ENCODE data around the gene PGAP6.
"Not testable (repeated sequence)": the region's sequence is repeated elsewhere in the genome, so short reads cannot be mapped to it uniquely, and the experiment has no call there.

PGAP6 gene, protein sequence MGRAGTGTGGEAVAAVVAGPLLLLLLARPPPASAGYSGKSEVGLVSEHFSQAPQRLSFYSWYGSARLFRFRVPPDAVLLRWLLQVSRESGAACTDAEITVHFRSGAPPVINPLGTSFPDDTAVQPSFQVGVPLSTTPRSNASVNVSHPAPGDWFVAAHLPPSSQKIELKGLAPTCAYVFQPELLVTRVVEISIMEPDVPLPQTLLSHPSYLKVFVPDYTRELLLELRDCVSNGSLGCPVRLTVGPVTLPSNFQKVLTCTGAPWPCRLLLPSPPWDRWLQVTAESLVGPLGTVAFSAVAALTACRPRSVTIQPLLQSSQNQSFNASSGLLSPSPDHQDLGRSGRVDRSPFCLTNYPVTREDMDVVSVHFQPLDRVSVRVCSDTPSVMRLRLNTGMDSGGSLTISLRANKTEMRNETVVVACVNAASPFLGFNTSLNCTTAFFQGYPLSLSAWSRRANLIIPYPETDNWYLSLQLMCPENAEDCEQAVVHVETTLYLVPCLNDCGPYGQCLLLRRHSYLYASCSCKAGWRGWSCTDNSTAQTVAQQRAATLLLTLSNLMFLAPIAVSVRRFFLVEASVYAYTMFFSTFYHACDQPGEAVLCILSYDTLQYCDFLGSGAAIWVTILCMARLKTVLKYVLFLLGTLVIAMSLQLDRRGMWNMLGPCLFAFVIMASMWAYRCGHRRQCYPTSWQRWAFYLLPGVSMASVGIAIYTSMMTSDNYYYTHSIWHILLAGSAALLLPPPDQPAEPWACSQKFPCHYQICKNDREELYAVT

DNA sequence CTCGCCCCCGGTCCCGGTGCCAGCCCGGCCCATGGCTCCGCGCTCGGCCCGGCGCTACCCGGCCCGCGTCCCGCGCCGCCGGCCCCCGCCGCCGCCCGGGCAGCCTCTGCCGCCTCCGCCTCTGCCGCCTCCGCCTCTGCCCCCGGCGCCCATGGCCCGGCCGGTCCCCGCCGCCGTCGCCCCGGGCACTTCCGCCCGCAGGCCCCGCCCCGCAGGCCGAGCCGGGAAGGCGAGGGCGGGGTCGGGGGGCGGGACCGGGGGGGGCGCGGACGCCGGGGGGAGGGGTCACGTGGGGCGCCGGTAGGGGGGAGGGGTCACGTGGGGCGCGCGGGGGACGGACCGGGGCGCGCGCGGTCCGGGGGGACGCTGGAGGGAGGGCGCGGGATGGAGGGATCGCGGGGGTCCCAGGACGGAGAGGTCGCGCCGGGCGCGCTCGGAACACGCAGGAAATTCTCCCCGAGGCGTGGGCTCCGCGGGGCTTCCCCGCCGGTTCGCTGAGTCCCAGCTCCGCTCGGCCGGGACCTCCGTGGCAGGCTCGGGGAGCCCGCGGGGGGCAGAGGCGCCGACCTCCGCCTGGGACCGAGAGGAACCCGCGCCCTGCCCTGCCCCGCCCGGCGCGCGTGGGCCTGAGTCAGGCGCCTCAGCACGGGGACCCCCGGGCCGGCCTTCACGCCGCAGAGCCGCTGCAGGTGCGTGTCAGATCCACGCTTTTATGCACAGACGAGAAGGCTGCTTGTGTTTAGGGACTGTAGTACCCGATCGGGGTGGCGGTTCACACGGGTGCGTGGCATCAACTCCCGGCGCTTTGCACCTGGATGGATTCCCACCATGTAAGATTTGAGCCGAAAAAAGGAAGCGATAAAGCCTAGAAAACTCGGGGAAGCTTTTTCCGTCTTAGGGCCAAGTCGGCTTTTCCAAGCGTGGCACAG lies at the start of gene PGAP6:
Gene PGAP6 (minus strand): TSS at position 190 of the 929 bp plus-strand sequence. CDS start 157 bp downstream, at position 33.
- peak in 1 of 2 experiments; percentile 73 for DNase-seq

DNA sequence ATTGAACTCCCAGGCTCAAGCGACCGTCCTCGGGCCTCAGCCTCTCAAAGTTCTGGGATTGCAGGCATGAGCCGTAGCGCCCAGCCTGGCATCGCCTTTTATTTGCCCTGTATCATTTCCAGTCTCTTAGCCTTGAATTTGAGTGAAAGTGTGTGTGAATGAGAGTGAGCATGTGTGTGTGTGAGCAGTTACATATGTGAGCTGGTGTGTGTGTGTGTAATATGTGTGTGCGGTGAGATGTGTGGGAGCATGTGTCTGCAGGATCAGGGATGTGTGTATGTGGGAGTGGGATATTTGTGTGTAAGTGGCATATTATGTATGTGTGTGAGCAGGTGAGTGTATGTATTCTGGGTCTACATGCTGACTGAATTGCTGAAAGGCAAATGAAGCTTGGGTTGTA lies 49.1 kb upstream of the PGAP6 start:
- DNase-seq: no peak

DNA sequence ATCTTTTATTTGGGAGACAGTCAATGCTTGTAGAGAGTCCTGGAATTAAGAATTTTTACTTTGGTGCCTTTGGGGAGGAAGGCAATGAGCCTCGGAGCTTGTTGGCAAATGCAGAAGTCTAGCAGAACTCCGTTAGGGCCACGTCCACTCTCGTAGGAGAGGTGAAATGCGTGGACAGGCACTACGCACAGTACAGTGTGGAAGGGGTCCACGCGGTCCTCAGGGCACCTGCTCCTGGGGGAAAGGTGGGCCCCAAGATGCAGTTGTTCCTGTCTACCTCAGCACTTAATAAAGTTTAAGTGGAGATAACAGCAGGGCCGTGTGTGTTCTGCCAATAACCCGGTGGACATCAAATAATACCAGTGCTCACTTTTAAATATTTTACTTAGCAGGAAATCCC lies 45.5 kb upstream of the PGAP6 start:
- no peak for DNase-seq

DNA sequence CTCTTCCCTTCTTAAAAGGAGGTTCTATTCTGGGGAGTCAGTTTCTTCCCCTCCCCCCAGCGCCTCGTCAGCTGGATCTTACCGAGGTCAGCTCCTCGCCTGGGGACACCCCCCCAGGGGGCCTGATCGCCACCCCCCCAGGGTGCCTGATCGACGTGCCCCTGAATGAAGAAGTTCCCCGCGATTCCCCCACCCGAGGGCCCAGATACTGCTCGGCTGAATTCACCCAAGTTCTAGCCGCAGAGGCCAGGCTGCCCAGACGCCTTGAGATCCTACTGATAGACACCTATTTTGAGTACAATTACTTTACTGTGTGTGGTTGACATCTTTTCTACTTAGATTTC lies 45.1 kb upstream of the PGAP6 start:
- no peak for DNase-seq

DNA sequence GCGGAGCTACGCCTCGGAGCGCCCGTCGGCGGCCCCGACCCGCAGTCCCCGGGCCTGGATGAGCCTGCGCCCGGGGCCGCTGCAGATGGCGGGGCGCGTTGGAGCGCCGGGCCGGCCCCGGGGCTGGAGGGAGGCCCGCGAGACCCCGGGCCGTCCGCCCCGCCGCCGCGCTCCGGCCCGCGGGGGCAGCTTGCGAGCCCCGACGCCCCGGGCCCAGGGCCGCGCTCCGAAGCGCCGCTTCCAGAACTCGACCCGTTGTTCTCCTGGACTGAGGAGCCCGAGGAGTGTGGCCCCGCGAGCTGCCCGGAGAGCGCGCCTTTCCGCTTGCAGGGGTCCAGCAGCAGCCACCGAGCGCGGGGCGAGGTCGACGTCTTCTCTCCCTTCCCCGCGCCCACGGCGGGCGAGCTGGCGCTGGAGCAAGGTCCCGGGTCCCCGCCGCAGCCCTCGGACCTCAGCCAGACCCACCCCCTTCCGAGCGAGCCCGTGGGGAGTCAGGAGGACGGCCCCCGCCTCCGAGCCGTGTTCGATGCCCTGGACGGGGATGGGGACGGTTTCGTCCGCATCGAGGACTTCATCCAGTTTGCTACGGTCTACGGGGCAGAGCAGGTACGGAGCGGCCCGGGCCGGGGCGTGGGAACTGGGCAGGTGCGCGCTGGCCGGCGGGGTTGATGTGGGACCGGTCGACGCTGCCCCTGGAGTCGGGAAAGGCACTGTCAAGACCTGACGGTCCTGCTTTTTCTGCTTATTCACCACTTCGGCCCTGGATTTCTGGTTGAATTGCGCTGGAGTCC lies 44.5 kb upstream of the PGAP6 start:
- peak in 1 of 2 experiments; percentile 47 for DNase-seq

DNA sequence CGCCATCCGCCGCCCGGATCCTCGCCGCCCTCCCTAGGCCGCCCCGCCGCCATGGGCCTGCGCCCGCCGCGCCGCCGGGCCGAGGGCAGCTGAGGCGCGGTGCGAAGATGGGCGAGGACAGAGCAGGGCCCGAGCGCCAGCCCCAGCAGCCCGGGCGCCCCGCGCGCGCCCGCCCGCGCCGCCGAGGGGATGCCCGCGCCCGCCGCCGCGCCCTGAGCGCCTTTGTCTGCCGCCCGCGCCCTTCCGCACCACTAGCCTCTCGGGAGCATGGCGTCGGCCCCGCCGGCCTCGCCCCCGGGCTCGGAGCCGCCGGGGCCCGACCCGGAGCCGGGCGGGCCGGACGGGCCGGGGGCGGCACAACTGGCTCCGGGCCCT lies 43.9 kb upstream of the PGAP6 start:
- peak in 1 of 2 experiments; percentile 73 for DNase-seq

DNA sequence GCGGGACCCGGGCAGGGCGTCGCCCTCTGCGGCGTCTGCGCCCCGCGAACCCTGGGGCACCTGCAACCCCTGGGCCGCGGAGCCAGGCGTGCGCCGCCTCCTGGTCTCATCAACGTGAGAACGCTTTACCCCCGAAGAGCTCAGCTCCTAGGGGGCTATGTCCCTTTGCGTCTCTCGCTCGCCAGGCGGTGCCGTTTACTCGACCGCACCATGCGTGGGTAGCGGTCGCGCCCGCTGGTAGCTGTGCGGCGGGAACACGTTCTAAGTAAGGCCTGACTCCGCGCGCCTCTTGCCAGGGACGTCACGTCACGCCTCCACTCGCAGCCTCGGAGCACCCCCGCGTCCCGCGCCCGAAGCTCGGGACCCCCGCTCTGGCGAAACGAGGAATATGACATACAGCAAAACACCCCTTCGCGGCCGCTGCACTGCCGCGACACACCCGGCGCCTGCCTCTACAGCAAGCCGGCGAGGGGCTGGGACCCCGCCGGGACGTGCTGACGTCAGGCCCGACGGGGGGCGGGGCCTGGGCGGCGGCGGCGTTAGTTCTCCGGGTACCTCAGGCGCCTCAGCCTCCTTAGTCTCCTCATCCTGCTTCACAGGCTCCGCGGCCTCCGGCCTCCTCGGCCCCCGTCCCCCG lies 43.4 kb upstream of the PGAP6 start, which contains the start of gene RAB11FIP3:
Gene RAB11FIP3 (plus strand): TSS at position 568 of the 637 bp plus-strand sequence. CDS start 358 bp downstream, outside the sequence.
- DNase-seq: peak; percentile 34 to 89

DNA sequence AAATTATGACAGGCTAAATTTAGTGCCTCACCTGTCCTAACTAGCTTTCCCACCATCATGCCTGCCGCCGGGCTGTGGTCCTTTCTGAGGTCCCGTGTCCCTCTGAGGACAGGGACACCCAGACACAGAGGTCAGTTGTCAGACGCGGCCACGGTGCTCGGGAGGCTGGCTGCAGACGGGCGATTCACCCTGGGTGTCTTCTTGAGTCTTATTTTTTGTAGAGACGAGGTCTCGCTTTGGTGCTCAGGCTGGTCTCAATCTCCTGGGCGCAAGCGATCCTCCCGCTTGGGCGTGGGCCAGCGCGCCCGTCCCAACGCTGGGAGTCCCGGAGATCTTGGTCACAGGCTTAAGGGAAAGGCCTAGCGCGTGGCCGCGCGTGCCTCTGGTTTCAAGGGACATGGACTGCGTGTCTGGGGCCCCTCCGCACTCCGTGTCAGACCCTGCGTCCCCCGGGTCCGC lies 42.9 kb upstream of the PGAP6 start:
- DNase-seq: peak in 1 of 2 experiments; percentile 43

DNA sequence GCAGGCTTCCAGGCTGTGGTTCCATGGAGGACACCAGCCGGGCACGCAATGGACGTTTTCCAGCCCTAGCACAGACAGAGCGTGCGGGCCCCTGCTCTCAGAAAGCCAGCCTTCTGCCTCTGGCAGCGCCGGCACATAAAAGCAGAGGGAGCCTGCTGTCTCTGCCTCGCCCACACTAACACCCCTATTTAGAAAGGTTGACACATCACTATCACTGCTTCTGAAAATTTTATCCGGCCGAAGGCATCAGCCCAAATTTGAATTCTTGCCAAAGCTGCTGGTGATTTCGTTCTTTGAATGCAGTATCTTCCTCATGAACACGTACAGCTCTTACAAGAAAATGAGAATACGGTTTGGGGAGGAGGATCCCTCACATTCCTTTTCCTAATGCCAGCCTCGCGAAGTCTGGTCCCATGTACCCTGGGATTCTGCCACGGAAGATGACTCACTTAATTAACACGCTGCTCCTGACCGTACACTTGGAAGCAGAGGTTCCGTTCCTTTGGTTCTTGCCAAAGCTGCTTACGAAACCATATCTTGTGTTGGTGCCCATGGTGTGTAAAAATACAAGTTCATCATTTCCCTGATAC lies 42.4 kb upstream of the PGAP6 start:
- no peak for DNase-seq

DNA sequence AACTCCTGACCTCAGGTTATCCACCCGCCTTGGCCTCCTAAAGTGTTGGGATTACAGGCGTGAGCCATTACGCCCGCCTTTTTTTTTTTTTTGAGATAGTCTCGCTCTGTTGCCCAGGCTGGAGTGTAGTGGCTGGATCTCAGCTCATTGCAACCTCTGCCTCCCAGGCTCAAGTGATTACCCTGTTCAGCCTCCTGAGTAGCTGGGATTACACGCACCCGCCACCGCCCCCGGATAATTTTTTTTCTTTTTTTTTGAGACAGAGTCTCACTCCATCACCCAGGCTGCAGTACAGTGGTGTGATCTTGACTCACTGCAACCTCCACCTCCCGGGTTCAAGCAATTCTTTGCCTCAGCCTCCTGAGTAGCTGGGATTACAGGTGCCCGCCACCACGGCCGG lies 40.4 kb upstream of the PGAP6 start:
- DNase-seq: not testable (repeated sequence)

DNA sequence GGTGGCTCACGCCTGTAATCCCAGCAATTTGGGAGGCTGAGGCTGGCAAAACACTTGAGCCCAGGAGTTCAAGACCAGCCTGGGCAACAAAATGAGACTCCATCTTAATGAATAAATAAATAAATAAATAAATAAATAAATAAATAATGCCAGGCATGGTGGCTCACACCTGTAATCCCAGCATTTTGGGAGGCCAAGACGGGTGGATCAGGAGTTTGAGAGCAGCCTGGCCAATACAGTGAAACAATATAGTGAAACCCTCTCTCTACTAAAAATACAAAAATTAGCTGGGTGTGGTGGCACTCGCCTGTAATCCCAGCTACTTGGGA lies 33.4 kb upstream of the PGAP6 start:
- DNase-seq: not testable (repeated sequence)

DNA sequence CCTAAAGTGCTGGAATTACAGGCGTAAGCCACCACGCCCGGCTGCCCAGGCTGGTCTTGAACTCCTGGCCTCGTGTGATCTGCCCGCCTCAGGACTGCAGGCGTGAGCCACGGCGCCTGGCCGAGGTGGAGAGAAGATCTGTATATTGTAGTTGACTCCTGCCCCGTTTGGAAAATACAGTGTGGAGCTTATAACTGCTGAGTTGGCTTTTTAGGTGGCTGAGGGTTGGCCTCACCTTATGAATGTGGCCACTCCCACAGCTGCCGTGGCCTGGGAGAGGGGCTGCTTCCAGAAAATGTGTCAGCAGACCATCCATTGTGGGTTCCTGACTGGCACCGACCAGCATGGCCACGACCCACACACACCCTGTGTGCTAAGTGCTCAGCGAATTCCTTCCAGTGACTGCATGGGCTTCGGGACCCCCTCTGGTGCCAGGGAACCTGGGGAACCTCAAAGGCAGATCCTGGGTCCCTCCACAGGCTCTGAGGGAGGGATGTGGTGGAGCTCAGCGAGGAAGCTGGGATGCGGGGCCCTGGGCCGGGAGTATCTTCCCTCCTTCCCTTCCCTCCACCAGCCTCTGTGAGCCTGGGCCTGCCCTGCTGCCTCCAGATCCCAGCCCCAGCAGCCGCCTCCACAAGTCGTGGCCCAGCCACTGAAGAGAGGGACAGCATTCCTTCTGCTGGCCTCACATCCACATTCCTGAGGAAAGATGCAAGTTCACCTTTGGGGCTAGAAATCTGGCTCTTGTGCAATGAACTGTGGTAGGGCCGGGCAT lies 32.8 kb upstream of the PGAP6 start:
- DNase-seq: no peak

DNA sequence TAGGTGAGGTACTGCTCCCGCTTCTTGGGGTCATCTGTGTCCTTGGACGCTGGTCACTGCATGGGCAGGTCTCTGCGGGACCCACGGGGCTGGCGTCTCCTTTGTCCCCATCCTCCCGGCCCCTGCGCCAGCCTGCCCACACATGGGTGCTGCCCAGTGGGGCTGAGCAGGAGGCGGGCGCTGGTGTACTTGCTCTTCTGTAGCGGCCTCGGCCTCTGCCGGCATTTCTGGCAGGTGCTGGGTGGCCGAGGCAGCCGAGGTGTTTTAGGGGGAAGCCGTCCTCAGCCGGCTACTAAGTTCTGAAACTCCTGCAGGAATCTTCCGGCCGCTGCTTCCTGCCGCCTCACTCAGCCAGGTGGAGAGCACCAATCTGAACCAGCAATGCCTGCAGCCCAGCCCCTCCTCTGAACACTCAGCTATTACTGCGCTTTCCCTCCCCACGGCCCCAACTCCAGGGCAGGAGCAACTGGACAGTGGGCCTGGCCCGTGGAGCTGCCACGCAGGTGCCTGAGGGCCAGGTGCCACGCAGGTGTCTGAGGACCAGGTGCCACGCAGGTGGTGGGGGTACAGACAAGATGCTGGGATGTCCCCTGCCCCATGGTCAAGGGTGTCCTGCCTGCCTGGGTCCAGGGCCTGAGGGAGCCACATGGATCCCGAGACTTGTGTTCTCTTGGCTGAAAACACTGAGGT lies 29.9 kb upstream of the PGAP6 start:
- no peak for DNase-seq

DNA sequence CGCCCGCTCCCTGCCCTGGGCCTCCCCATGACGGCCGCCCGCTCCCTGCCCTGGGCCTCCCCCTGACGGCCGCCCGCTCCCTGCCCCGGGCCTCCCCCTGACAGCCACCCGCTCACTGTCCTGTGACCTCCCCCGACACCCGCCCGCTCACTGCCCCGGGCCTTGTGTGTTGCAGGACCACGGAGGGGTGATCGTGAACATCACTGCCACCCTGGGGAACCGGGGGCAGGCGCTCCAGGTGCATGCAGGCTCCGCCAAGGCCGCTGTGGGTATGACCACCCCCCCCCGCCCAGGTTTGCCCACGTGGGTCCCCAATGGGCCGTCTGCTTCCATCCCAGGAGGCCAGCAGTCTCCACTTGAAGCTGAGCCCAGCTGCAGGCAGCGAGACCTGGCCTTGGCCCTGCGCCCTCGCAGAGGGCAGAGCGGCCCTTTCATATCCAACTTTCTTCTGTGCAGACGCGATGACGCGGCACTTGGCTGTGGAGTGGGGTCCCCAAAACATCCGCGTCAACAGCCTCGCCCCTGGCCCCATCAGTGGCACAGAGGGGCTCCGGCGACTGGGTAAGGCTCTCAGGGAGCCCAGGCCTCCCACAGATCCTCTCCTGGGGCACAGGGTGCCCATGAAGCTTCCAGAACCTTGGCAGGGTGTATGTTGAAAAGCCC lies 28.9 kb upstream of the PGAP6 start:
- no peak for DNase-seq

DNA sequence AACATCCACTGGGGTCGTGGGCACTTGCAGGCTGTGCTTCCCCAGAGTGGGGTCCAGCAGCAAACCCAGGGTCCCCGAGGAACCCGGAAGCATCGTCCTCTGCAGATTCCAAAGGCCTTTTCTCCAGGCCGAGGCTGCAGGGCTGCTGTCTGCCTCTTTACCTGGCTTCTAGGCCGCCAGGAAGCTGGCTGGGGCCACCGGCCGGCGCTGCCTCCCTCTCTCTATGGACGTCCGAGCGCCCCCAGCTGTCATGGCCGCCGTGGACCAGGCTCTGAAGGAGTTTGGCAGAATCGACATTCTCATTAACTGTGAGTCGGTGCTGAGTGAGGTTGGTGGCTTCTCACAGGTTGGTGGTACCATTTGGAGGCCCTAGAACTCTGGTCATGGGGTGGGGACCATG lies 25.5 kb upstream of the PGAP6 start:
- no peak for DNase-seq

DNA sequence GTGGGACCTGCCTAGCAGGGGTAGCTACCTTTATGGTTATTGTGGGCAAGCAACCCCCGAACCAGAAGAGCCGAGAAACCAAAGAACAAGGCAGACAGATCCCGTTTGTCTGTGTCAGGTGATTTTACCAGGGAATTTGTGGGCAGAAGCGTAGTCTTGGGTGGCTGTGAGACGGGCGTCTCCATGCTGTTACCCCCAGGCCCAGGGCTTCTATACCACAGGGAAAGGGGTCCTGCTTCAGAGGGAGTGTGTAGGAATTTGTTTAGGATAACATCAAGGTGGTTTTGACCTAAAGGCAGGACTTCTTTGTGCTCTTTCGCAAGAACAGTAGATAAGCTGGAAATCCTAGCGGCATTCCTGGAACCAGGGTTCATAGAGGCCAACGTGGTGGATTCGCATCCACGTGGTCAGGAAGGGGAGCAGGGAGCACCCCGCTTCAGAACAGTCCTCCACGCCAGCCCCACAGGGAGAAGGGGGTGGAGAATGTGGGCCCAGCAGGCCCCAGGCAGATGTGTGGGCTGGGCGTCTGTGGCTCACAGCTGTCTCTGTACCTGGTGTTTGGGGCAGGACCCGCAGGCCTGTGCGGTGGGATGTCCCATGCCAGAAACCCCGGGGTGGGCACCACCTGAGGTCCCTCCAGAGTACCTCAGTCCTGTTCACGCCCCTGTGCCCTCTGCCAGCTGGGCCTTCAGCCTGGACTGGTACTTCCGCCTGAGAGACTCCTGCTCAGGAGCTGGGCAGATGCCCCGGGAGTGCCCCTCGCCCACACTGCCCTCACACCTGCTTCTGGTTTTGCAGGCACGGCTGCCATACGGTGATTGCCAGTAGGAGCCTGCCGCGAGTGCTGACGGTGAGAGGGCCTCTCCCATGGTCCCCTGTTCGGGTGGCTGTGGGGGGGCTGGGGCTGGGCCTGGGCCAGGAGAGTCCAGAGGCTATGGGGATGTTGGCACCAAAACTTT lies 24.0 kb upstream of the PGAP6 start:
- no peak for DNase-seq

DNA sequence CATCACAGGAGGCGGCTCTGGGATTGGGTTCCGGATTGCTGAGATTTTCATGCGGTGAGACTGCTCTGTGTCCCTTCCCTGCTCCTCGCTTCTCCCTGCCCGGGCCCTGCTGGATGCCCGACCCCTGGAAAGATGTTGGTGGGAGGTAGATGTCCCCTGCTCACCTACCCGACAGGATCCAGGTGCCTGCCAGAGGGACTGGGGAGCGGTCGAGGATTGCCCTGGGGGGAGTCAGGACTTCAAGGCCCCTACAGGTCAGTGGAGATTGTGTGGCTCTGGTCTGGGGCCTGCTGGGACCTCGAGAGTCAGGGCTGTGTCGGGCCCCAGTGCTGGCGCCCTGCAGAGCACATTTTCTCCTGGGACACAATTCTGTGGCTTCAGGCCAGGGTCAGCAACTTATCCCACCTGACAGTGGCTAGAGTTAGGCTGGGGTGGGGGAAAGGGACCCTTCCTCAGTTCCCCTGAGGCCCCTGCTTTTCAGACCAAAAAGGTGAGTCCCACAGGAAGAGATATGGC lies 23.3 kb upstream of the PGAP6 start:
- no peak for DNase-seq

All from NCI-H526 (cell line).